Non-pigmented ciliary epithelial cell (primary cell): ENCODE results near the gene PRKAR2B.
"Not testable (repeated sequence)": the region's sequence is repeated elsewhere in the genome, so short reads cannot be mapped to it uniquely, and the experiment has no call there.

Experiments
- DNase-seq: peaks from one replicate; pipeline ENCODE4 v3.0.0-alpha.2; 2010; ENCODE audit warnings: low read depth

PRKAR2B gene

DNA sequence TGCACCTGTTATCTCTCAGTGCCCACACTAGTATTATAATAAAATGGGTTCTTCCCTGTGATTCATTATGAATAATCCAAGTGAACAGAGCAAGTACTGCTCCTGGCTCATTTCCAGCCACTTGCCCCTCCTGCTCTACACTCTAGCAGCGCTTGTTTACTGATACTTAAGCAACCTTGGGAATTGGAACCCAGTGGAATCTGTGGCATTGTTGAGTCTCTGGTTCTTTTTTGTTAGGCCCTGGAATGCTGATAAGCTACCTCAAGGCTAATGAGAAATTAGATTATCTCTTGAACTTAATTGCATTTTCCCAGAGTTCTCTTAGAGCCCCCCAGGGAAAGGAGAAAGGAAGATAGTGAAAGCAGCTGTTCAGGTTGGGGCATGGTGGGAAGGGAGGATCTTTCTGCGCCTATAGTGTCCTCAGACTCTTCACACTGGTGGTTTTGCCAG, 34.0 kb downstream of the PRKAR2B start:
- DNase-seq, result no peak

DNA sequence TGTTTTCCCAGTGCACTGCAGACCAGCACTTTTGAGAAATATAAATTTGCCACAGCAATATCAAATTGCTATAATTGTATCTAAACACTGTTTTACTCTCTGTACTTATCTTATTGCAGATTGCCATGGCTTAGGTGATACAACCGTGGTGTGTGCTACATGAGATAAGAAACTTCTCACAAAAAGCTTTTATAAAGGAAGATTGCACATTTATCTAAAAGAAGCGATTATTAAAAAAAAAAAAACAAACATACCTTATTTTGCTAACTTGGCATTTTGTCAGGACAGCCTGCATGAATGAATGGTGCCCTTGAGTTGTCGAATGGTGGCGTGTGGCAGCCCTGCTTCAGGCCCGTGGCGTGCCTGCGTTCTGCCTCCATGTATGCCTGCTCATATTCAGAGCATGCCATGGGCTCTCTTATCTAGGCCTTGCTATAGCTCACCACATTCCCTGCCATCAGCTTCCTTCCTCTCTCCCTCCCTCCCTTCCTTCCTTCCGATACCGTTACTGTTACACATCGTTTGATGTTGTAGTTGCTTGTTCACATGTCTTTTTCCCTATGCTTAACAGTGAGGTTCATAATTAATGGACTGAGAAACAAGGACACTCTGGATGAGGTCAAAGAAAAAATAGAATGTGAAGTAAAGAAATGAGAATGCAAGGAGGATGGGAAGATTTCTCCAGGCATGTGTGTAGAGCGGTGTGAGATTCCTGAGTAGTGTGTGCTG, 34.9 kb downstream of the PRKAR2B start:
- DNase-seq, result no peak

DNA sequence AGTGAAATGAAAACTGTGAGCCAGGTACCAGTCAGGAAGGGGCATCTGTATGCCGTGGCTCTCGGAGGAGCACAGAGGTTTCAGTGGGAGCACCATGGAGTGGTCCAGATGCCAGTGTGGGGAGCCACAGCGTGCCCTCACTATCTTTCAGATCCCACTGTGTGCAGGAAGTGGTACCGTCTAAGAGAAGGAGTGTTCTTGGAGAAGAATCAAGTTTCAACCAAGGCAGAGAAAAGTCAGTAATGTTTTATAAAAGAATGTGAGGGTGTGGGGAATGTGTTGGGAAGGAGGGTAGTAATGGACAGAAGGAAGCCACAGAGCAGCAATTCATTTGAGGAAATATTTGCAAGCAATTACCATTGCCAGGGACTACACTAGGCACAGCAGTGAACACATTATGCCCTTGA, 35.6 kb downstream of the PRKAR2B start:
- no peak for DNase-seq

DNA sequence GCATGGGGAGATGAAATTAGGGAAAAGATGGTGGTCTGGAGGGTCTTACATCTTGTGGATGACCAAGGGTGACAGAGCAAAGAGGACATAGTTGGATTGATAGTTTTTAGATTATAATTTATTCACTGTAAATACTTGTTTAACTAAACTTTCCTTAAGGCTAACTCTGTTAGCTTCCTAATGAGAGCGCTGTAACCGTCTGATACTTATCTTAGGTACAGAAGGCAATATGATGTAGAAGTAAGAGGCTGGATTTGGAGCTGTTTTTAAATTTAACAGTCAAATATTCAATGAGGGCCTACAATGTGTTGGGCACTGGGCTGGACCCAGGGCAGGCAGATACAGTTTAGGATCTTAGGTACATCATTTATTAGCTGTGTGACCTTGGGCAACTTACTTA, 36.0 kb downstream of the PRKAR2B start:
- DNase-seq, result no peak

DNA sequence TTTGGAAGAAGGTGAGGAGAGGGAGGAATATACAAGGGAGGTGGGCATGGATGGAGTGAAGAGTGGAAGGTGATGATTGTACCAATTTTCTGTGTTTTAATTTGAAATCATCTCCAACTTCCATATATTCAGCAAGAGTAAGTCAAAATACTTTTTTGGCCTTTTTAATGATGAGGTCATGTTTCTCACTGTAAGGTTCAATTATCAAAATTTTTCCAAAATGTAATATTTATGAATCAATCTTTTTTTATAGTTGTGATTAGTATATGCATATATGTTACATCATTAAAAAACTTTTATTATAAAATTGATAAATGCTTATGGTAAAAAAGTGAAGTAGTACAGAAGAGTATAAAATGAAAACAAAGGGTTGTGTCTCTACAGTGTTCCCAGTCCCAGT, 40.7 kb downstream of the PRKAR2B start:
- no peak for DNase-seq

DNA sequence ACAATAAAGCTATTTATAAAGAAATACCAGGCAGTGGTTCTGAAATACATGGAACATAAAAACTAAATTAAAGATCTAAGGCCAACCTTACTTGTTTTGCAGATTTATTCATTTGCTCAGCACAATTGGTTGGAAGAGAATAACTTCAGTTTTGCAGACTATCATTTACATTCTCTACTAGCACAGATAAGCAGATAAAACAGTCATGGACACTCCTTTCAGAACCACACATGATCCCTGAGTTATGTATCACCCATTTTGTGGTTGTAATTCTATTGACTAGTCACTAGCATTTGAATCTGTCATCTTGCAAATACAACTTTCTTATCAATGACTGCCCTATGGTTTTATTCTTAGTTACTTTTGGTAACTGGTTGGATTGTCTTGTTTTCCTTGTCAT, 45.1 kb downstream of the PRKAR2B start:
- no peak for DNase-seq

DNA sequence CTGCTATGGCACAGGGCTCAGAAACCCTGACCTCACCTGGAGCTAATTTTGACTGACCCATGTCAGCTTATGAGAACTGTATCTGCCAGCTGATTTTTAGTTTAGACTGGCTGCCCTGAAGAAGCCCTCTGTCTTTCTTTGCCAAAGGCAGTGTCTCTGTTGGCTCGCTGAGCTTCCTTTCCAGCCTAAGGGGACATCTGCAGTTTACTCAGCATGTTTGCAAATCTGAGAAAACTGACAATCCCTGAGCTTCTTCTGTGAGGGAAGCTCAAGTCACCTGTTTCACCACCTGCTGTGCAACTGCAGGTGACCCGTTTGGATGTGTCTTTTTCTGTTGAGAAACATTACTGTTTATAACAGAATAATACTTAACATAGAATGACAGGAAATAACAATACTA, 46.0 kb downstream of the PRKAR2B start:
- DNase-seq, result no peak

DNA sequence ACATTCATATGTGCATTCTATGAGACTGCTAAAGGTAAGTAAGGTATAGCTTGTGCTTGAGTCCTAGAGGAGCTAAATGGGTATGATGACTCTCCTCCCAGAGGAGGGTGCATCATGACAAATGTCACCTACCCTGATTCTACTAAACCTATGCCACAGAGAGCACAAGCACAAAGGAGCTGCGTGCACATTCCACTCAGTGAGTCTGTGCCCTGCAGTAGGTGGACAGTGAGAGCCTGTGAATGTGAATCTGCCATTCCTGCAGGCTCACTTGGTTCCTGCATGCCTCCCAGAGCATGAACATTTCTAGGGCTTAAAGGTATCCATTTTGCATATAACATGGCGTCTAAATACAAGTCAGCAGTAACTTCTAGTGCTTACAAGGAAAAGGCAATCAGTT, 46.8 kb downstream of the PRKAR2B start:
- no peak for DNase-seq

DNA sequence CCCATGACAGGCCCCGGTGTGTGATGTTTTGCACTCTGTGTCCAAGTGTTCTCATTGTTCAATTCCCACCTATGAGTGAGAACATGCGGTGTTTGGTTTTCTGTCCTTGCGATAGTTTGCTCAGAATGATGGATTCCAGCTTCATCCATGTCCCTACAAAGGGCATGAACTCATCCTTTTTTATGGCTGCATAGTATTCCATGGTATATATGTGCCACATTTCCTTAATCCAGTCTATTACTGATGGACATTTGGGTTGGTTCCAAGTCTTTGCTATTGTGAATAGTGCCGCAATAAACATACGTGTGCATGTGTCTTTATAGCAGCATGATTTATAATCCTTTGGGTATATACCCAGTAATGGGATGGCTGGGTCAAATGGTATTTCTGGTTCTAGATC, 49.2 kb downstream of the PRKAR2B start:
- not testable (repeated sequence) for DNase-seq

DNA sequence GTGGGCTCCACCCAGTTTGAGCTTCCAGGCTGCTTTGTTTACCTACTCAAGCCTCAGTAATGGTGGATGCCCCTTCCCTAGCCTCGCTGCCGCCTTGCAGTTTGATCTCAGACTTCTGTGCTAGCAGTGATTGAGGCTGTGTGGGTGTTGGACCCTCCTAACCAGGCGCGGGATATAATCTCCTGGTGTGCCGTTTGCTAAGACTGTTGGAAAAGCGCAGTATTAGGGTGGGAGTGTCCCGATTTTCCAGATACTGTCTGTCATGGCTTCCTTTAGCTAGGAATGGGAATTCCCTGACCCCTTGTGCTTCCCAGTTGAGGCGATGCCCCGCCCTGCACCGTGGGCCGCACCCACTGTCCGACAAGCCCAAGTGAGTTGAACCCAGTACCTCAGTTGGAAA, 54.6 kb downstream of the PRKAR2B start:
- DNase-seq, result not testable (repeated sequence)

DNA sequence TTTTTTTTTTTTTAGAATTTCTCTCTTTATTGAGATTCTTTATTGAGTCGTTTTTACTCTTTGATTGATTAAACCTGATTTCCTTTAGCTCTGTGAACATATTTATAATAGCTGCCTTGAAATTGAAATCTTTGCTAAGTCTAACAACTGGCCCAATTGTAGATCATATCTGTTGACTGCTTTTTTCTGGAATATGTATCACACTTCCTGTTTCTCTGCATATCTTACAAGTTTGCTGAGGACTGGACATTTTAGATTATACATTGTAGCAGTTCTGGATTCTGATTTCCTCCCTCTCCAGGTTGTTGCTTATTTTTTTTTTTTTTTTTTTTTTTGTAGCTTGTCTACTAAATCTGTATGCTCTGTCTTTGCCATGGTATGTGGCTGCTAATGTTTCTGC, 56.3 kb downstream of the PRKAR2B start:
- no peak for DNase-seq

DNA sequence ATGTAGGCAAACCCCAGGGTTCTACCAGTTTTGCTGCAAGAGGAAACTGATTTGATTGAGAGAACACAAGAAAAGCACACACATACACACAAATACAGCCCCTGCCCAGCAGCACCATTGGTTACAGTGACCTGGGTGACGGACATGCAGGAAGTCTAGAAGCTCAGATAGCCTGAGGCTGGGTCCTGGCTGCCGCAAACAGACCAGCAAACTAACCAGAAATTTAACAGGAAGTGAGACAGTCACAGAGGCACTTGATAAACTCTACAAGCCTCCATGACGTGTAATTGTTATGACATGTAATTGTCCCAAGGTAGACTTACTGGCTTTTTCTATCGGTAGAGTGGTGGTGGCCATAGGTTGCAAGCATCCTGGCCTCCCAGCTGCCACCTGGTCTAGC, 58.9 kb downstream of the PRKAR2B start:
- DNase-seq, result no peak

DNA sequence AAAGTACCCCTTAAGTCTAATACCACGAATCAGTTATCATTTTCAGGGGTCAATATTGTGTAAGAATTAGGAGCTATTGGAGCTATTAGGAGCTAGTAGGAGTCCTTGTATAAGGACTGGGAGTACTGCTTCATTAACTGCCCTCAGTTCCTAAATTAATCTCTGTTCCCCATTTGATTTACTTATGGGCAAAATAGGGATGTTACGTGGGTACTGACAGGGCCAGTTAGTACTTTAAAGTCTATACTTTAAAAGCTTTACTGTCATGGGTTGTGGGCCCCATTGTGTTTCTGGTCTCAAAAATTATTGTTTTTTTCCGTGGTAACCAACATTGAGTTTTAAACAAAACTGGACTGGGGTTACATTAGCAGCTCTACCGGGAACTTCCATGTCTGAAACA, 60.3 kb downstream of the PRKAR2B start:
- DNase-seq, result no peak

DNA sequence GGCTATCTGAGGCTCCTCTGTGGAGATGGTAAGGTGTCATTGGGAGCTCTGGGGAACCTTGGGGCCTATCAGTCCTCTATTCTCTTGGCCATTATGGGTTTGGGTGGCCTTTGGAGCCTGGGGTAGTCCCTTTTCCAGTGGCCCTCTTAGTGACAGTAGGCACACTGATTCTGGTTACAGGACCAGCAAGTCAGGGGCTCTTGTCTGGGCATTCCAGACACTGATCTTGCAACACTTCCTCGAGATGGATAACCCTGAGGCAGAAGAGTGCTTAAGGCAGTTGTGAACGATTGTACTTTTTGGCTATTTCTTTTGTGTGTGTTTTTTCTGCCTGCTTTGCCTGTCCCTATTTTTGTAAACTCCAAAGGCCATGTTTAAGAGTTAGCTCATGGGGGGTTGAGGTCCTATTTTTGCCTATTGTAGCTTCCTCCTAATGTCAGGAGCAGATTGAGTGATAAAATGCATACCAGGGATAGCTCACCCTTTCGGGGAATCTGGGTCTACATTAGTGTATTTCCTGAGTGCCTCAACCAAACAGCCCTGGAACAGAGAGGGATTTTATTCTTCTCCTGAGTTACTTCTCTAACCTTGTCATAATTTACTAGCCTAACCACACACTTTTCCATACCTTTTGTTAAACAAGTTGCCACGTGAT, 61.2 kb downstream of the PRKAR2B start:
- no peak for DNase-seq

DNA sequence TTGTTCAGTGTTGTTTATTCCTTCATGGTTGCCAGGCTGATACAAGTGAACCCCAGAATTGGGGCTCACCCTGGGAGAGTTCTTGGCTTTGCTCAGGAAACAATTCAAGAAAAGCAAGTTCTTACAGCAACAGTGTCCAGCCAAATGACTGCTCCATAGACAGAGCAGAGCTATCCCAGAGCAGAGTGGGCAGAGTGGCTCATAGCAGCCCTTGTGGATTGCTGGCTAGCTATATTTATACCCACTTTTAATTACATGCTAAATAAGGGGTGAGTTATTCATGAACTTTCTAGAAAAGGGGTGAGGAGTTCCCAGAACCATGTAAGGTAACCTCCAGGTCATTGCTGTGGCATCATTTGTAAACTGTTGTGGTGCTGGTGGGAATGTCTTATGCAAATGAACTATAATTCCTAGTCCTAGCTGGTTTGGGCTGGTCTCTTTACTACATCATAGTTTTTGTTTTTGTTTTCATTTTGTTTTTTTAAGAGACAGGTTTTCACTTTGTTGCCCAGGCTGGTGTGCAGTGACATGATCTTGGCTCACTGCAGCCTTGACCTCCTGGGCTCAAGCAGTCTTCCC, 64.4 kb downstream of the PRKAR2B start:
- no peak for DNase-seq

DNA sequence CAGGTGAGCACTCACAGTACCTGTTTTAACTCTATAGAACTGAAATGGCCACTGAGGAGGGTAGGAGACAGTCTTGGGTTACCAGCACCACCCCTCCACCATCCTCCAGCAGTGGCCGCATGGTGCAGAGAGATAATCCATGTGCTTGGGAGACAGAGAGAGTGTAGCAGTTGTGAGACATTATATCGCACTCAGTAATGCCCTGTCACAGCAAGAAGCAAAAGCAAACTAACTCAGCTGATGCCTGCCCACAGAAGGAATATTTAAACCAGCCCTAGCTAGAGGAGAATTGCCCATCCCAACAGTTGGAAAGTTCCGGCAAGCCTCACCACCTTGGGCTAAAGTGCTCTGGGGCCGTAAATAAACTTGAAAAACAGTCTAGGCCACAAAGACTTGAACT, 65.5 kb downstream of the PRKAR2B start:
- DNase-seq, result no peak

DNA sequence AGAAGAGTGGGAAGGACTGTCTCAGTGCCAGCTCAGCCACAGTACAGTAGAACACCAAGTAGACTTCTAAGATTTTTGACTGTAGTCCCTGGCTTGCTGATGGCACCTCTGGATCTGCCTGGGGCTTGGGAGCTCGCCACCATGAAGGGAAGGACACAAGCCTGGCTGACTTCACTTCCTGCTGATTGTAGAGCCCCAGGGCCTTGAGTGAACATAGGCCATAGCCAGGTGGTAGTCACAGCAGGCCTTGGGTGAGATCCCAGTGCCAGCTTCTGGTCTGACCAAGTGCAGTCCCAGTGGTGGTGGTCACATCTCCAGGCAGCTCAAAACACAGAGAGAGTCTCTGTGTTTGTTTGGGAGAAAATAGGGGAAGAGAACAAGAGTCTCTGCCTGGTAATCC, 66.7 kb downstream of the PRKAR2B start:
- no peak for DNase-seq

DNA sequence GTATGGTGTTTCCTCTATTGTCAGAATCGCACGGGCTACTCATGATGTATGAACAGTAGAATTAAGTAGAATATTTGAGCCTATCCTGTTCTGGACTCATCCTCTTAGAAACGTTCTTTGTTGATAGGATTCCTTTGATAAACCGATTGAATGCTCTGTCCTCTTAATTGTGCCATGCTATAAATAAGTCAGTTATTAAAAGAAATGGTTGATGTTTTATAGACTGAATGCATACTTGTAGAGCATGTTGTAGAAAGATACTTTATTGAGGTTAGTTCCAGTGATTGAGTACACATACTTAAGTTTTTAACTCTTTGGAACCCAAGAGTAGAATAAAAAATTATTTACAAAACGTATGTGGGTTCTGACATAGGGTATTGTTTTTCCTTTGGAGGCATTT, 69.4 kb downstream of the PRKAR2B start:
- no peak for DNase-seq

DNA sequence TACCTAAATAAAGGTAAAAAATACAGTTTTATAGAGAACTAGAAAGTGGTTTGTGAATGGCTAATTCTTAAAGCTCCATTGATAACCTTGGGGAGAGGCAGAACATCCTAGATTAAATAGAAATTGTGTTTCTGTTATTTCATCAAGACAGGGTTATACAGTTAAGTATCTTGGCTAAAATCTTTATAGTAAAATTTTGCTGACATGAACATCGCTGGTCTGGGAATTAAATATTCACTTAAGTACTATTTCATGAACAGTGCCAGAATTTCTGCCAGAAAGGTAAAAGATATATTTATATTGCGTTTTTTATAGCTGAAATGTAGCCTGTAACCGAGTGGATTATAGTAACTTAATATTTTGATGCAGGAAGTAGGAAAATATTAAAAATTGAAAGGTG, 70.6 kb downstream of the PRKAR2B start:
- DNase-seq, result no peak

DNA sequence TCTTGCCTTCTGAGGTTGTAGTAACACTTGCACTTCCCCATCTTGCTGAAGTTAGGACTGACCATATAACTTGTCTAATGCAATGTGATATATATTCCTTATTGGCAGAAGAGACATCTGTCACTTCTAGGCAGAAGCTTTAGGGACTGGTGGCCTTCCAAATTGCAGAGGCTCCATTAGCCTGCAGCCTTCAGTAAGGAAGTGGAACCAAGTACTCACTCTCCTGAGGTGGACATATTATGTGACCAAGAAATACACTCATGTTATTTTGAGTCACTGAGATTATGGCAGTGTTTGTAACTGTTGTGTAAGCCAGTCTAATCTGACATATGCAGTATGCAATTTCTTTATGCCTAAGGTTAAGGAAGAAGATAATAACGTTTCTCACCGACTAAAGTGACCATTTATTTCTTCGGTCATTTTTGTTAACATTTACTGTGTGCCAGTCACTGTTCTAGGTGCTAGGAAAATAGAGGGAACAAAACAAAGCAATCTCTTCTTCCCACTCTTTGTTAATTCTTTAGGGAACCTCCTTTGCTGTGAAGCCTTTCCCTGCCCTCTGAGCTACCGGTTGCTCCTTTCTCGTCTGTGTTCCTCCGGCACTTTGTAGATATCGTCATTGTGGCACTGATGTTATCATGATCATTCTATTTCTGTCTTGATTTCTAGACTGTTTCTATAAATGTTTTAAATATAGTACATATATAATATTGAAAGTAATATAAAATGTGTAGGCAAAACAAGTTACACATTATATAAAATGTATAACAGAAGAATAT, 71.4 kb downstream of the PRKAR2B start:
- no peak for DNase-seq

DNA sequence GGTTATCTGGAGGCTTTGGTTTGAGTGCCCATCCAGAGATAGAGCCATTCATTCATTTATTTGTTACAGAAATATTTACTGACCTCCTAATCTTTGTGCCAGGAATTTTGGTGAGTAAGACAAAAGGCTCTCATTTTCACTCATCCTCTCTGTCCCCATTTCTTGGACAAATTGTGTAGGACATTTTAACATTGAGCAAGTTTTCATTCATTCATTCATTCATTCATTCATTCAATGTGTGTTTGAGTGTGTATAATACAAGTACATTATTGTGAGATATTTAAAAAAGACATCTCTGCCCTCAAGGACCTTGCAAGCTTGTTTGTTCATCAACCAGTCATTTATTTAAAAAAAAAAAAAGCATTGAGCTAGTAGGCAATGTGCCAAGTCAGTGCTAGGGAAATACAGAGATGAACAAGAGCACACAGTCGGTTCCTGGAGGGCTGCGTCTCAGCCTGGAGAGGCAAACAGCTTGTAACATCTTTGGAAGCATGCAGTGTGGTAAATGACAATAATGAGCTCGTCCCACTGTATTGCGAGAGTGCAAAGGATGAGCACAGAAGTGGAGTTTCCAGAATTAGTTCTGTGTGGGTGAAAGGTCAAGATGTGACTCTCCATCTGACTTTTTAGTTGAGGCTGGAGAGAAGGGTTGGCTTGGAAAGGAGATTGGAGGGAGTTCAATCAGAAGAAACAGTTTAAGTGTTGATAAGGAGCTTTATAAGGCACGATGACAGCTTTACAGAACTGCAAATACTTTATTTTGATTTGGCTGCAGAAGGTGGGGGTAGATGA, 73.8 kb downstream of the PRKAR2B start:
- DNase-seq, result no peak
